Measurements from ENCODE around the gene RNF224. TPM values are rescaled to one million over a fixed set of nuclear protein-coding genes. Genes with fewer than 3 reads are reported as not detected.

Gene RNF224
- total and polyA plus RNA-seq, 2 of the 13 experiments (the other 11 are each of a cell fraction or from before 2014, with no cell fraction given) = 0.09 TPM; not detected in 1

GRCh38 chr9:137241490-137242268, 14.4 kb downstream of the RNF224 start (continued):
- TF ChIP-seq HOXA9 (CRISPR knock-in tag; IDR thresholded peaks at IDR 0.05; ENCODE audit: borderline replicate concordance) (0 out of 2 replicates have a peak, but pooled peaks have one; percentile 9), ZNF772 (CRISPR knock-in tag; IDR thresholded peaks at IDR 0.05) (peak; percentile 4; the same call in 1 of the 2 replicates), KIAA2018 (CRISPR knock-in tag; IDR thresholded peaks at IDR 0.05; ENCODE audit: borderline replicate concordance) (no peak), PHF21A (CRISPR knock-in tag; IDR thresholded peaks at IDR 0.05) (peak; percentile 74), ZNF816 (CRISPR knock-in tag; IDR thresholded peaks at IDR 0.05; ENCODE audit: borderline replicate concordance) (no peak), ZBTB39 (CRISPR knock-in tag; IDR thresholded peaks at IDR 0.05) (0 out of 2 replicates have a peak, but pooled peaks have one; percentile 57), ZNF550 (CRISPR knock-in tag; IDR thresholded peaks at IDR 0.05; ENCODE audit: borderline replicate concordance) (no peak), RBFOX2 (IDR thresholded peaks at IDR 0.05; ENCODE audit: low read depth, low read length) (peak; percentile 87), THYN1 (CRISPR knock-in tag; IDR thresholded peaks at IDR 0.05; ENCODE audit: borderline replicate concordance, low read depth) (no peak), ZKSCAN8 (CRISPR knock-in tag; IDR thresholded peaks at IDR 0.05; ENCODE audit: borderline replicate concordance) (no peak), MIER3 (CRISPR knock-in tag; IDR thresholded peaks at IDR 0.05; ENCODE audit: borderline replicate concordance) (0 out of 2 replicates have a peak, but pooled peaks have one; percentile 19), ZNF432 (CRISPR knock-in tag; IDR thresholded peaks at IDR 0.05; ENCODE audit: borderline replicate concordance) (no peak), NFE2L1 (CRISPR knock-in tag; IDR thresholded peaks at IDR 0.05; ENCODE audit: borderline replicate concordance) (peak; percentile 25; the same call in 1 of the 2 replicates), DDIT3 (CRISPR knock-in tag; IDR thresholded peaks at IDR 0.05) (no peak), ZNF576 (CRISPR knock-in tag; IDR thresholded peaks at IDR 0.05) (no peak), ZNF138 (CRISPR knock-in tag; IDR thresholded peaks at IDR 0.05; ENCODE audit: low read depth) (peak; percentile 29)
